GM18873 (cell line): Measurements from ENCODE around the gene KCNA10.
"Not testable (repeated sequence)": the region's sequence is repeated elsewhere in the genome, so short reads cannot be mapped to it uniquely, and the experiment has no call there.

Source experiments
- ATAC-seq: cut with Tn5 transposase; IDR thresholded peaks from one replicate; pipeline ENCODE4 v1.9.1; 2021; ENCODE audit warnings: mild to moderate bottlenecking, moderate library complexity, moderate number of reproducible peaks; ENCODE audit not compliant: unreplicated experiment, low FRiP score

KCNA10 gene

DNA sequence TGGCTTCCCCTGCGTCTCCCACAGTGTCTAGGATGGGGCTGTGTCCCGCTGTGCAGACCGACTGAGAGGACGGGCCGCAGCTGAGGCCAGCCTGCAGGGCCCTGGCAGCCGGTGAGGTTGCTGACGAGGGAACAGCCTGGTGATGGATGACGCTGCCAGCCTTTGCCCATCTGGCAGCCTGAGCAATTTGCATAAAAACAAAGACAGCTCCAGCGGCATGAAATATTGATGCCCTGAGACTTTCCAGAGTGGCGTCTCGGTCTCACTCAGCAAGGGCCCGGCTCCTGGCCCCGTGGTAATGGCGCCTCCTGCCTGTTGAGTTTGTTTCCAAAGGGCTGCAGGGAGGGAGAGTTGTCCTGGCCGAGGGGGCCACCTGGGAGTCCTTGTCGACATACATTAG lies 19.1 kb upstream of the KCNA10 start:
- no peak for ATAC-seq

DNA sequence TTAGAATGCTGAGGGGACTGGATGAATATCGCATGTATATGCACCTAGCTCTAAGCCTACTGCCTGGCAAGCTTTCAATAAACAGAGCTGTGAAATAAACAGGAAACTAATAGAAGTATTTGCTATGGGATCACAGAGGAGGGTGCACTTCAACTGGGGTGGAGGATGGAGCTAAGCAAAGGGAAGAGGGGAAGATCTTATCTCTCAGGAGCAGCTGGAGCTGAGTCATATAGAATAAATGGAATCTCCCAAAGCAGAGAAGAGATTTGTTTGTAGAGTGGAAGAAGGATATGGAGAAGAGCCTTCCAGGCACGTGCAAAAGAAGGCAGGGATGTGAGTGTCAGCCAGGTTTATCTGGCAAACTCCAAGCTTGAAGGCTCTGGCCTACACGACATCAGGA lies 17.0 kb upstream of the KCNA10 start:
- ATAC-seq: no peak

DNA sequence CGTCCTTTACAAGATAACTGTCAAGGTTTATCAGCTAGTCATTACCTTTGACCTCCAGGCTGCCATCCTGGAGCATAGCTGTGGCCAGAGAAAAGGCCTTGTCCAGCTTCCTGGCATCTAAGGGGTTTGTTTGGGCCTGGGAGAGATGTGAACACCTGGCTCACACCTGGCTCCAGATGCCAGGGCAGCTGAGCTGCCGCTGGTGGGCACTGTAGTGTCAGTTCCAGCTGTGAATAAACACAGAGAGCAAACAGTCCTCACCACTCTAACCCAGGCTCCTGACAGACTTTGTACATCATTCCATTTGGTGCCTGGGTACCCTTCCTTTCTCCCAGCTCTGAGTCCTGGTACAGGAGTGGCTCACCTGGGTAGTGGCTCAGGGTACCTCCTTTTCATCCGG lies 14.3 kb upstream of the KCNA10 start:
- no peak for ATAC-seq

DNA sequence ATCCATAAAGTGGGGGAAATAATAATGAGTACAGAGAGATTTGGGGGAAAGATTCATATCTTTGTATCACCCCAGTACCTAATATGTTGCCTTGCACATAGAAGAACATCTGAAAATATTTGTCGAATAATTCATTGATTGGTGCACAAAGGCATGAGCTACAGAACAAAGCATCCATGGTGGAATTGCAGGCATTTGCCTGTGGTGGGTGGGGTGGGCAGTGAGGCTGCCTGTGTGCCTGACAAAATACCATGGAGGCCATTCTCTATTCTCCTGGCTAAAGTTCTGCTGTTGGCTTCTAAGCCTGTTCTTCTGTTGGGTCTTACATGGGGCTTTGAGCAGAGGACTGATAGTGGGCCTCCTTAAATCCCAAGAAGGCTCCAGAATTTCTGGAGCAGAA lies 10.0 kb upstream of the KCNA10 start:
- no peak for ATAC-seq

DNA sequence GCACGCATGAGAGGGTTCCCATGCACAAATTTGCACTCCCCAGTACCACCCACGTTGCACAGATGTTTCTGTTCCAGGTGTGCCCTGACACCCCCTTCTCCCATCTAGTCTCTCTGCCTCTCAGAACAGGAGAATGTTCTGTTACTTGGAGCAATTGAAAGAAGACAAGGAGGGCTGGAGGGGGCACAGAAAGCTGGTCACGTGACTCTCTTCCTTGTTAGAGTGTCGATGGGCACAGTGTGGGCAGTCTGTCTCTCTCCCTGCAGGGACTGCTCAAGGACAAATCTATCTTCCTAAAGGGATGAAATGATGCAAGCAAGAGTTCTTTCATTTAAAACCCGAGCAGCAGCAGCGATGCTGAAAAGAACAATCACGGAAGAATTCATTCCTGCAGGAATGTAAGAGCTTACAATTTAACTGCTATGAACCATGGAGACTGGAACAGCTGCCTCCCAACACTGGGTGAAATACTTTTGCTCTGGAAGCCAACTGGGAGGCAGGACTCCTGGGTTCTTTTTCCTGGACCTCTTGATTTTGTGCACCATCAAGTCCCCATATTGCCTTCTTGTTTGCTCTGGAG lies 7.3 kb upstream of the KCNA10 start:
- no peak for ATAC-seq

DNA sequence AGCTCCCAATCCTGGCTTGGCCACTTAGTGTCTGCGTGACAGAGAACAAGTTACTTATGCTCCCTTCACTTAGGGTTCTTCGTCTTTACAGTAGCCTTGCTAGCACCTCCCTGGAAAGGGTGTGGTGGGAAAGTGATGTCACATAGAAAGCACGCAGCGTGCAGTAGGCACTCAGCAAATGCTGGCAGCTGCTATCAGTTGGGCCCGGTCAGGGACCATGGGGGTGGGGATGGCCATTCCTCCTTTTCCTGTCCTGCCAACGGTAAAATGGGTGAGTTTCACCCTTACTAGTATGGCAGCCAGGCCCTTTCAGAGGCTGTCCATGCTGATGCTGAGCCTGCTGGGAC lies 6.2 kb upstream of the KCNA10 start:
- ATAC-seq: no peak

DNA sequence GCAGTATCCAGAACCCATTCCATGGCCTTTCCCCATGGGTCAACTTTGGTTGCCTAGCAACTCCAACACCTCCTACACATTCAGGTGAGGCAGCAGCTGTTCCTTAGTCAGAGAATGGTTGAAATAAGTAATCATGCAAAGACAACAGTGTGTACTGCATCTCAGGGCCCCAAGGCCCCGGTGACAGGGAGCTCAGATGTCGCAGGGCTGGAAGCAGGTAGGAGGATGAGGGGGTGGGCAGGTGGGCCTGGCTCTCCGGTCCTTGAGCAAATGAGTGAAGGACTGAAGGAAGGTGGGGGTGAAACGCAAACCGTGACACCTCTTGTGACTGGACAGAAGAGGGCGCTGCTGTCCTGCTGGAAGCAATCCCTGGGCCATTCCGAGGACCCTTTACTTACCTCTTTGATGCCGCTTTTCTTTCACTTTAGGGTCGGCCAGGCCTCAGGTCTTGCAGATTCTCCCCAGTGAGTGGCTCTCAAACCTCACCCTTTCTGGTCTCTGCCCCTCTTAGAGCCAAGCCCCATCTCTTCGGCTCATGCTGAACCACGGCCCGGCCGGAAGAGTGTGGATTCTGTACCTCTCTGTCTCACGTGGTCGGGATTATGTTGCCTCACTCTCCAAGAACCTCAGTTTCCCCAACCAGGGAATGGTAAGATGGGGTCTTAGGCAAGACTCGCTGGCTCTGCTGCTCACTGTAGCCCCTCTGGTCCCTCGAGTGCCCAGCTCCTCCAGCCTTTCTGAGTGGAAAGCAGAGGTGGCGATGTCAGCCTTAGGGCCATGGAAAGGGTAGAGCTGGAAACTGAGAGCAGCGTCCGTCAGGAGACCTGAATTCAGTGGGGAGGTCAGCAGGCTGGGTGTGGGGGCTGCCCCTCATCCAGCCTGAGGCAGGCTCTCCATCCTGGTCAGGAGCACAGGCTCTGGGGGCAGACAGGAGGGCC lies 5.6 kb upstream of the KCNA10 start:
- no peak for ATAC-seq

DNA sequence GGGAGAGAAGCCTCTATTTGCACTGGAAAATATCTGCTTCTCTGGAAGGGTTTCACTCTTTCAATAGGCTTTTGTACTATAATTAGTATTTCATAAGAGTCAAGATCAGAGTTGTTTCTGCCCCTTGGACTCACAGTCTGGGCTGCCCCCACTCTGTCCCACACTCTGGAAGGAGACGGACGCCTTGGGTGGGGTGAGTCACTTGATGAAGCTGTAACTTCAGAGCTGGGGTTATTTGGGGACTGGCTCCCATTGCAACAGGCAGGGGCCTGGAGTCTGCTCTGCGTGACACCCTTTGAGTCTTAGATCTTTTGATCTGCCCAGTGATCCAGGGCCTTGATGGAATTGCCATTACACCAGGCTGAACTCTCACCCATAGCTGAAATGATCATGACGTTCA lies 4.0 kb upstream of the KCNA10 start:
- no peak for ATAC-seq

DNA sequence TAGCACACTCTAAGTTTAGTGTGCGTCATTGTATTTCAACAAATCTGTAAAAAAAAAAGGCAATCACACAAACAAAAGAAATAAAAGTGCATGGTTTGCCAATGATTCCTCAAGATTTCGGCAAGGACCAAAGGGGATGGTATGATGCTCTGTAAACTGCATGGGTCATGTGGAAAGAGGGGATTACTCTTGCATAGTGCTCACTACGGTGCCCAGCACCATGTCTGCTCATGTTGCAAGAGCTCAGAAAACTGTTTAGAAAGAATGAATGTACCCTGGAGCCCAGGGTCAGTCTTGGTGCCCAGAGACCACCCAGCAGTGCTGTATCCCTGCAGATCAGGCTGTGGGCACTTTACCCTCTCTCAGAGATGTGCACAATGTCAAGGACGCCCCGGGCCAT lies 3.6 kb upstream of the KCNA10 start:
- ATAC-seq: no peak

DNA sequence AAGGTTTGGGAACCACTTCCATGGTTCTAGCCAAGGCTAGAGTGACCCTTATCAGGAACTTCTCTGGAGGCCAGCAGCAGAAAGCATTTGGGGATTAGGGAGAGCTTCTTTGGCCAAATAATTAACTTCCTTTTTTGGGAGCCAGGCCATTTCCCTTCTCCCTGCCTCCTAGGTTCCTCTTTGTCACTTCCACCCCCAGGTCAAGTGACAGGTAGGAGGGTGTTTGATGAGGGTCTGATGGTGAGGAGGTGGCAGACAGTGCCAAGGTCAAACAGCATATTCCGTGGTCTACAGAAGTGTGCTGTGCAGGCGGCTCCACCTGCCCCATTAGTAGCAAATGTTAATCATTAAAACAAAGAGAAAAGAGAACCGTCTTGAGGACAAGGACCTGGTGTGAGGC lies 1.9 kb upstream of the KCNA10 start:
- no peak for ATAC-seq

DNA sequence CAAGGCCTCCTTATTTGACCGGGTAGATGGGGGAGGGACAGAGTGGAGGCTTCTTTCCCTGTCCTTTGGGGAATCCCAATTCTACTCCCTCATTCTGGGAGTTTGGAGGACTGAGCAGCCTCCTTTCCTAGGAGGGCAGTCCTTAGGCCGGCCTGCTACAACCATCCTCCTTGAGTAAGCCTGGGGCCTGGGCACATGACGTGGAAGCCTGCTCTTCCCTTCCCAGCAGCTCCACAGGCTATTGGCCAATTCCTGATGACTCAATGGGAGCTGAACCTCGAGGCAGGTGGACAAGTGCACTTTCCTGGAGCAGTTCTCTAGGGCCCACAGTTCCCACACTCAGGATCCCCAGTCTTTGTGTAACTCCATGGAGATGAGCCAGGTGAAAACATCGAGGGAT lies 3.1 kb downstream of the KCNA10 start:
- no peak for ATAC-seq

DNA sequence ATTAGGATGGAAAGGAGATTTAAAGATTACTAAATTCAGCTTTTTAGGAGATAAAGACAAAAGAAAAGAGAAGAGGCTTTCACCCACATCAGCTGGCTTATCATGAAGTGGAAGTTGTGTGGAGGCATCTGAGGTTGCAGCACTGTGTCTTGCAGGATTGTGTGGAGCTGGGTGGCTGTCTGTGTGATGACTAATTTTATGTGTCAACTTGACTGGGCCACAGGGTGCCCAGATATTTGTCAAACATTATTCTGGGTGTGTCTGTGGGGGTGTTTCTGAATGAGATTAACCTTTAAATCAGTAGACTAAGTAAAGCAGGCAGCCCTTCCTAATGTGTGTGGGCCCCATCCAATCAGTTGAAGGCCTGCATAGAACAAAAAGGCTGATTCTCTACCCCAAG lies 3.9 kb downstream of the KCNA10 start:
- ATAC-seq: no peak

DNA sequence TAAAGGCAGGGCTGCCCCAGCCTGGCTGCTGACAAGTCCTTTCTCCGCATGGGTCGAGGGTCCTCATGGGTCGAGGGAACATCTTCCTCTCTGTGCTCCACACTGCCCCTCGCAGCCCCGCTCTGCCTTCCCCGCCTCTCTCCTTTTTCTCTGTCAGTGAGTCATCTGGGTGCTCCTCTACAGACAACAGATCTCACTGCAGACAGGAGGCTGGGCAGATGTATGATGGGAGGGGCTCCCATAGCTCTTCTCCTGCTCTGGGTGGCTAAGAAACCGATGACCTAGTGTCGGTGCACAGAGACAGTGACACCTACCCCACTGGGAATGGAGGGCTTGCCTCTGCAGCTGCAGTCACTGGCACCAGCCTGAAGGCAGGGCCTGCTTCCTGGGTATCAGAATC lies 5.5 kb downstream of the KCNA10 start:
- no peak for ATAC-seq

DNA sequence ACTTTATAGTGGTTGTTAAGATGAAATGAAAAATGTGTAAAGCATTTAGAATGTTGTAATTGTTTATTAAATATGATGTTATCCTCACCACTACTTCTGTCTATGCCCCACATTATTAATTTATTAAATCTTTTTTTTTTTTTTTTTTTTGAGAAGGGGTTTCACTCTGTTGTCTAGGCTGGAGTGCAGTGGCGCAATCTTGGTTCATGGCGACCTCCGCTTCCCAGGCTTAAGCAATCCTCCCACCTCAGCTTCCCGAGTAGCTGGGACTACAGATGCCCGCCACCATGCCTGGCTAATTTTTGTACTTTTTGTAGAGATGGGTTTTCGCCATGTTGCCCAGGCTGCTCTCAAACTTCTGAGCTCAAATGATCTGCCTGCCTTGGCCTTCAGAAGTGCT lies 7.5 kb downstream of the KCNA10 start:
- ATAC-seq: no peak

DNA sequence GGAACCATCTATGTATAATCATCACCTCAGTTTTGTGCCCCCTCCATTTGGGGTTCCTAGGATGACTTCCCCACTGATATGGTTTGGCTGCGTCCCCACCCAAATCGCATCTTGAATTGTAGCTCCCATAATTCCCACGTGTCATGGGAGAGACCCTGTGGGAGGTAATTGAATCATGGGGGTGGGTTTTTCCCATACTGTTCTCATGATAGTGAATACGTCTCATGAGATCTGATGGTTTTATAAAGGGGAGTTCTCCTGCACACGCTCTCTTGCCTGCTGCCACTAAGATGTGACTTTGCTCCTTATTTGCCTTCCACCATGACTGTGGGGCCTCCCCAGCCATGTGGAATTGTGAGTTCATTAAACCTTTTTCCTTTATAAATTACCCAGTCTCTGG lies 8.1 kb downstream of the KCNA10 start:
- ATAC-seq: not testable (repeated sequence)

DNA sequence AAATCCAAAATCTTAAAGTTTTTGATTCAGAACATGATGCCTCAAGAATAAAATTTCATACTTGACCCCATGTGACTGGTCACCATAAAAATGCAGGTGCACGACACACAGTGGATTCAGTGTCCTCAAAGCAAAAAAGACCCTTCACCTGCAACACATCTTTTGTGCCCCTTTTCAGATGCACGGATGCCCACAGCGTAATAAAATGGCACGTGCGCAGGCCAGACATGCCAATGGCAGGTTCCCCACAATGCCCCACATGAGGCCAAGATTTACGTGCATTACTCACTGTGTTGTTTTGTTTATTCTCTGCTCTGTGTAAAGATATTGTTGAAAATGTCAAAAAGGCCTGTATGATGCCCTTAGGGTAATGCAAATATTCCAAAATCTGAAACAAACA lies 9.3 kb downstream of the KCNA10 start:
- ATAC-seq: no peak

DNA sequence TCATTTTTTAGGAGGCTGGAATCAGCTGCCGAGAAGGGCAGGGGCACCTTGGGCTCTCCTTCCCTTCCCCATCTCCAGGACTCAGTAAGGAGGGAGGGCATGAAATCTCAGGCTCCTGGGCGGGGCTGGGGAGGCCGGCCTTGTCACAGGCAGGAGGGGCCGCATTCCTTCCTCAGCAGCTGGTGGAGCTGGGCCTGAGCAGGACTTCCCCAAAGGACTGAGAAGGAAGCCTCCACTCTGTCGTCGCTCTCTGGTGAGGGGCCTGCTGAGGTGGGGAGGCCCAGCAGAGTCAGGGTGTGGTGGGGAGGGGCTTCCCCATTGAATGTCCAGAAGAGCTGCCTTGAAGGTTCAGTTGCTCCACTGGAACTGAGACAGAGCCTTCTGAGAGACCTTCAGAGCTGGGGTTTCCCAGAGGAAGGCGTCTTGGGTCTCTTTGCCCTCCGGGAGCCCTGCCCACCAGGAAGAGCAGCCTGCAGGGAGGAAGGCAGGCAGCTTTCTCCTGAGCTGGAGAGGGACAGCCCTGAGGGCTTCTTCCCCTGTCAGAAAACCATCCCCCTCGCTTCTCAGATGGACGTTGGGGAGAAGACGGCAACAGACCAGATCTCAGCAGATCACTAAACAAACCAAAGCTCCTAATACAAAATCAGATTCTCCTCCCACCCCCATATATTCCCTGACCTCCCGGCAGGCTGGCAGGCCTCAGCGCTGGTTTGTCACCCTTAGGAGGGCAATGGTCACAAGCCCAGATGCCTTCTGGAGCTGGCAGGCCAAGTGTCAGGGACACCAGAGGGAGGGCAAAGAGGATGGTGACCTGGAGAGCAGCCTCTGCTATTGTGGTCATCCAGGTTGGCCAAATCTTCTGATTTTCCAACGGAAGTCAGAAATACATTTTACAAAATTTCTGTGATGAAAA lies 10.7 kb downstream of the KCNA10 start:
- ATAC-seq: no peak

DNA sequence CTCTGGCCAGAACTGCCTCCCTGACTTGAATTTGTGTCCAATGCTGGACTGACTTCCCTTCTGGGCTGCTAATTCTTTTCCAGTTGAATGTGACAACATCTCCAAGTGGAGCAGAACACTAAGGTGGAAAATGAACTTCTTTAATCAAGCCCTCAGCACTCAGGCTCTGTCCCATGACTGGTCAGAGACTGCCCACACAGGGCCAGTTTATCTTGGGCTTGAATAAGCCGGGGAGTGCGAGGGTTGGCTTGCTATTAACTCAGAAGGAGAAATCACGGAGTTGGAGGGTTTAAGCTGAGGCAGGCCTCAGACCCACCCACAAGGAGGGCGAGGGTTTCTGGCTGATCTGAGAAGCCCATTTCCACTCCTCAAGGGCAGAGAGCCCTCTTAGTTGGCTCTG lies 12.4 kb downstream of the KCNA10 start:
- no peak for ATAC-seq

DNA sequence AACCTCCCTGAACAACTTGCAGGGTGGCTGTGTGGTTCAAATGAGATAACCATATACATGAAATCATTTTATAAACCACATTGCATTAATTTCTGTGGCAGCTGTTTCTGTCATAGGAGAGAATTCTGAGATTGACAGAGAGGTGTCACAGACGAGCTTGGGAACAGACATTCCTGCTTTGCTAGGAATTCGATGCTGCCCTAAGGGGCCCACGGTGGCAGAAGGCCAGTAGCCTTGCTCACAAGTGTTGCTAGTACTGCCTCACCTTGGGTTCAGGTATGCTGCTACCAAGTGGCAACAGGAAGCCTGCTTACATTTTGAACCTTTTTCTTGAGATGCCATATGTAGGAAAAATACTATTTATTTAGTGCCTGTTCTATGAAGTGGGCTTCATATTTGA lies 13.4 kb downstream of the KCNA10 start:
- no peak for ATAC-seq

DNA sequence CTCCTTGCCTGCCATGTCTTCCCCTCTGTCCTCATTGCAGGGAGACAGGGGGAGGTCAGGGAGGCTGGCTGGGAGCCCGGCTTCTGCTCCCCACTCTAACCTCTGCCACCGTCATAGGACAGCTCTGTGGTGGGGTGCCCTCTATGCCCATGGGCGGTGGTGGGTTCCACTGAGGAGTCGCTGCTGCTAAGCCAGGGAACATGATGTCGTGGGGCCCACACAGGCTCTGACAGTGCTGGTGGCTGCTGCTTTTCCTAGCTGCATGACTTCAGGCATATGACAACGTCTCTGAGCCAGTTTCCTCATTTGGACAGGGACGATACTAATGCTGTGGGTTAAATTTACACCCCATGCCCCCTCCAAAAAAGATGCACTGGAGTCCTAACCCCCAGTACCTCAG lies 14.7 kb downstream of the KCNA10 start:
- ATAC-seq: no peak

DNA sequence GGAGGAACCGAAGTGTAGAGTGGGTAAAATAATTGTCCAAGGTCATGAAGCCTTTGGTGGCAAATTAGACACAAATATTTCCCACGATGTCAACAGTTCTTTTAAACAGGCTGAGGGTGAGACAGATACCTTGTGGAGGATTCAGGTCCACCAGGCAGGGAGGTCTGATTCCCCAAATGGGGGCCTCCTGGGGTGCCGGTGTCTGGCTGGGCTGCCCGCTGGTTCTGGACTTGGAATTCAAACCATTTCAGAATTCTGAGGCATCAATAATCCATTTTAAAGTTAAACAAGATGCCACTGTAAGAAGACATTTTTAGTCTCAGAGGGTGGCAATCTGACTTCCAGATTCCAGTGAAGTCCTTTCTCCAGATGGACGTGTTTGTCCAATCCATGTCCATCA lies 15.5 kb downstream of the KCNA10 start:
- ATAC-seq: no peak
